ENCODE results near the gene CHPF2.

The CHPF2 gene
- total RNA-seq = 171 to 182 reads per million in 2 donors

GRCh38 chr7:151232091-151232916 lies at the start of gene CHPF2:
Gene CHPF2, plus strand, starts transcription at chr7:151232483. Its CDS starts 1,529 bp downstream, at chr7:151234012.
- DNase-seq = peak; percentile 84

- no peak for DNase-seq
These were observed 46.3 kb upstream of the CHPF2 start for GRCh38 chr7:151185762-151186639.

DNA sequence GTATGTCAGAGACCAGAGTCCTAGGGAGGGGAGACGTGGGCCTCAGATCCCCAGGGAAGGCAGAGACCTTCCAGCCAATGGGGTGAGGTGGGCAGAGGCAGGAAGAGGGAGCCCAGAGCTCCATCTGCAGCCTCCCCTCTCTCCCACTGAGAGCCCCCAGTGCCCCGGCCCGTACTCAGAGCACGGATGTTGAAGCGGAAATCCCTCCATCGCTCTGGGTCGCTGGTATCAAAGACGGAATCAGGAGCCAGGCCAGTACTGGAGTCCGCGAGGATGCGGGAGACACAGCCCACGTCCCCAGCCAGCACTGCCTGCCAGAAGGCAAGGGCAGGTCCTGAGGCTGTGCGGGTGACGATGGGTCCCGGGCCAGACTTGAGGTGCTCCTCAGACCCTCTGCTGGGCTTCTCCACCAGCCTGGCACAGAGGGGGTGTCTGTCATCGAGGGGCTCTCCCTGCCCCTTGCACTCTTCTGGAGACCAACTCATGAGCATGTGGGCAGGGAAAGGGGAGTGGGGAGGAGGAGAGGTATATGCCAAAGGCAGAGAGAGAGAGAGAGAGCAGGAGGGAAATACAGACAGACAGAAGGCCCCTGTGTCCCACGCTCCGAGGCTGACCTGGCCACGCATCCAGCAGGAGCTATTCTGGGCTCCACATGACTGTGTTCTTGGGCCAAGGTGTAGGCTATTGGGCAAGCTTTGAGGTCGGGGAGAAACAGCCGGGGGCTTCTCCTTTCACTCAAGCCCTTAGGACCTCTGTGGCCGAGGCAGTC lies 45.5 kb upstream of the CHPF2 start, which contains the start of gene ASB10:
Gene ASB10 (minus strand): TSS at position 611 of the 769 bp plus-strand sequence. CDS start 120 bp downstream, at position 491.
- DNase-seq = no peak

- no peak for DNase-seq
These were observed 44.7 kb upstream of the CHPF2 start for GRCh38 chr7:151187409-151188251.

DNA sequence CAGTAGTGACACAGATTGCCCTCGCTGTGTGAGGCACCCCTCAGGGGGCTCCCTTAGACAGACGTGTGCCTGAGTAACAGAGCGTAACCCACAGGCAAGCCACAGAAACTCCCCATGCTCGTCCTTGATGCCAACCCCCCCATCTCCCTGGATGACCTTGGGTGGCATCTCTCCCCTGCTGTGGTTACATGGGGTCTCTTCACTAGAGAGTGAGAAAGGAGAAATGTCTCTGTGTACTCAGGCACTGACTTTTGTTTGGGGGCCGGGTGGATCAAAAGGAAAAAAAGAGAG lies 44.1 kb upstream of the CHPF2 start:
- DNase-seq = no peak

GRCh38 chr7:151189038-151189437 lies 43.2 kb upstream of the CHPF2 start:
- no peak for DNase-seq

DNA sequence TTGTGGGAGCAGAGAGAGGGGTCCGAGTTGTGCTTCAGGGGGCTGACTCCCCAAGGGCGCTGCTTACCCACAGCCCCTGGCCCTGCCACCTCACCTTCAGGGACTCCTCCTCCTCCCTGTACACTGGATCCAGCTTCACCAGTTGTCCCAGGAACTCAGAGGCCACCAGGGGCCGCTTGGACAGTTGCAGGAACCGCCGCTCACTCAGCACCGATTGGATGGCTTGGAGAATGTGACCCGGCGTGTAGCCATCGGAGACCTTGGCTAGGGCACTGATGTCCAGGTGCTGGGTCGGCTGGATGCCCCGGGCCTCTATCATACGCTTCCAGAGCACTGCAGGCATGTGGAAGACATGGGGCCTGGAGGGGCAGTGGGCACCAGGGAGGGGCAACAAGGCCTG lies 40.7 kb upstream of the CHPF2 start:
- DNase-seq = no peak

- no peak for DNase-seq
These were observed 40.2 kb upstream of the CHPF2 start for GRCh38 chr7:151192002-151192539.

DNA sequence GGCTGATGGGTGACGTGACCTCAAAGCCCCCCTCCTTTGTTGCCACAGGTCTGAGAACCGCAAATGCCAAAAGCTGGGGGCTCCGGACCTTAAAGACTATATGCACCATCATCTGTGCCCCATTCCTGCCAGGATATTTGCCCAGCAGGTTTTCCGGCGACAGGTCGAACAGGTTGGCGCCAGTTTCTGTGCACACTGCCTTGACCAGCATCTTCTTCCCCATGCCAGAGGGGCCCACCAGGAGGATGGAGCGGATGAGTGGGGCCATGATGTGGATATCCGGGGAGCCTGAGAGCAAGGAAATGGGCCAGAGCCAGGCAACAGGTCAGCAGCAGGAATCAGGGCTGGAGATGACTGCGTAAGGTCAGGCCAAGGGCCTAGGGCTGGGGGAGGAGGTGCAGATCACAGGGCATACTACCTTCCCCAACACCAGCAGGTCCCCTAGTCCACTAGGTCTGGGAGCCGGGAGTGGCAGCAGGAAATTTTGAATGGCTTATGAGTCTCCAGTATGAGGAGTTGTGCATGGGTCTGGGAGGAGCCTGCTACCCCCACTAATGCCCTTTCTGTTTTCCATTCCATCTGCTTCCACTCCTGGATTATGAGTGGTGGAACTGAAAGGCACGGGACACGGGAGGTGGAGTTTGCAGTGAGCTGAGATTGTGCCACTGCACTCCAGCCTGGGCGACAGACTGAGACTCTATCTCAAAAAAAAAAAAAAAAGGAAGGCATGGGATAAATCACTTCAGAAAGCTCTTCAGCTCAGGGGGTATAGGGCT lies 38.9 kb upstream of the CHPF2 start:
- DNase-seq = no peak

DNA sequence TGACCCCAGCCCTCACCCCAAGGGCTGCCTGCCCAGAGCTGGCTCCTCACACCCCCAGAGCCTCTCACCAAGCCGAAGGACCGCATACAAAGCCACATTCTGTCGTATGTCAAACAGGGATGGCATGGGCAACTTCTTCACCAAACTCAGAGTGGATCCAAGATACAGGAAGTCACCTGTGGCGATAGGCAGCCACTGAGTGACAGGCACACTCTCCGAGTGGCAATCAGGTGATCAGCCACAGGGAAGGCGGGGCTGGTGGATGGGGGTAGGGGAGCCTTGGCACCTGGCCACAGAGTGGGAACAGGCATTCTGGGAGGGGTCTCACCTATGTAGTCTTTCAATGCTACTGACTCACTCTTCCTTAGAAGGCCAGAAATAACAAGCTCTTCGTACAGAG lies 38.1 kb upstream of the CHPF2 start:
- DNase-seq = no peak

DNA sequence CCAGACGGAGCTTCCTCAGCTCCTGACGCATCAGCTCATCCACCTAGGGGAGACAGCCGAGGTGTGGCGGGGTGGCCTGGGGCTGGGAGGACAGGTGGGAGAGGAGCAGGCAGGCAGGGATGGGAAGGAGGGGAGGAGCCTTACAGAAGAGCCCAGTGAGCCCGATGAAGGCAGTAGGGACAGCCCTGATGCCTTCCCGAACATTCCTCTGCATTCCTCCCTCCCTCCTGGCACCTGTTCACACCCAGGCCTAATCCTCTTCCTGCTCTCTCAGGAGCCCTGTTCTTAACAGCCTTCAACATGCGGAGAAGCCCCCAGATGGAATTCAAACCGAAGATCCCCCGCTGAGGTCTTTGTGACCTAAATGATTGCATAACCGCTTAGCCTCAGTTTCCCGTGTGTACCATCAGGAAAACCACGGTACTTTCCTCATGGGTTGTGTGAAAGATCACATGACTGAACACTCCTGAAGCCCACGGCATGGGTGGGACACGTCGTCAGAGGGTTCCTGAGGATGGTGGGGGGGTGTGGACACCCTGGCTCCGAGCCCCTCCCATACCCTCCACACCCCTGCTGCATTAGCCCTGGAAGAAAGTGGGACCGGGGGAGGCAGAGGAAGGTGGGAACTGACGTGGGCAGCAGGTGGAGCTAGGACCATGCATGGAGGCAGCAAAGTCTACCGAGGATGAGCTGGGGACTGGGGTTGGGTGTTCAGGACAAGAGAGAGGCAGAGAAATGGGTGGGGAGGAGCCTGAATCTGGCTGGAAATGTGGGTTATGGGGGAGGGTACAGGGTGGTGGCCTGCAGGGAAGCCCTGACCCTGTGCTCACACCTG lies 36.5 kb upstream of the CHPF2 start:
- no peak for DNase-seq

DNA sequence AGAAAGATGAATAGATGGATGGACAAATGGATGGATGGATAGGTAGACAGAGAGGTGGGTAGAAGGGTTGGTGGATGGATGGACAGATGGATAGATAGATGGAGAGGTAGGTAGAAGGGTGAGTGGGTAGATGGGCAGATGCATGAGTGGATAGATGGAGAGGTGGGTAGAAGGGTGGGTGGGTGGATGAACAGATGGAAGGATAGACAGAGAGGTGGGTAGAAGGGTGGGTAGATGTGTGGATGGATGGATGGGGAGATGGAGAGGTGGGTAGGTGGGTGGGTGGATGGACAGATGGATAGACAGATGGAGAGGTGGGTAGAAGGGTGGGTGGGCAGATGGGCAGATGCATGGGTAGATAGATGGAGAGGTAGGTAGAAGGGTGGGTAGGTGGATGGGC lies 34.4 kb upstream of the CHPF2 start:
- no peak for DNase-seq

- no peak for DNase-seq
These were observed 33.1 kb upstream of the CHPF2 start for GRCh38 chr7:151198945-151199848.

GRCh38 chr7:151201344-151201743 lies 30.9 kb upstream of the CHPF2 start:
- DNase-seq = no peak

GRCh38 chr7:151201751-151202150 lies 30.5 kb upstream of the CHPF2 start:
- no peak for DNase-seq

DNA sequence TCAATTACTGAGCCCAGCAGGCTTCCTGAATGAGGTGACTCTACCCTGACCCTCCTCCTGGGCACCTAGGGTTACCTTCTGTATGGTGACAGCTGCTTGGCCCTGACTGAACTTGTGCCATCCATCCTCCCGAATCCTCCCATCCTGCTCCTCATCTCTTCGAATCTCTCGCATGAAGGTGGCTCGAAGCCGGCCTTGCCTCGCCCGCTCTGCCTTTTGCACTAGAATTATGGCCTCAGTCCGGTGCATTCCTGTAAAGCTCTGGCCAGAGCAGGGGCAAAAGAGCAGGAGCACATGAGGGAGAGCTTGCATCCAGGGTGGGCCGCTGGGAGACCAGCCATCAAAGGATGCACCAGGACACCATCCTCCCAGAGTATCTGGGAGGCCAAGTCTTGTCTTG lies 29.4 kb upstream of the CHPF2 start:
- no peak for DNase-seq

DNA sequence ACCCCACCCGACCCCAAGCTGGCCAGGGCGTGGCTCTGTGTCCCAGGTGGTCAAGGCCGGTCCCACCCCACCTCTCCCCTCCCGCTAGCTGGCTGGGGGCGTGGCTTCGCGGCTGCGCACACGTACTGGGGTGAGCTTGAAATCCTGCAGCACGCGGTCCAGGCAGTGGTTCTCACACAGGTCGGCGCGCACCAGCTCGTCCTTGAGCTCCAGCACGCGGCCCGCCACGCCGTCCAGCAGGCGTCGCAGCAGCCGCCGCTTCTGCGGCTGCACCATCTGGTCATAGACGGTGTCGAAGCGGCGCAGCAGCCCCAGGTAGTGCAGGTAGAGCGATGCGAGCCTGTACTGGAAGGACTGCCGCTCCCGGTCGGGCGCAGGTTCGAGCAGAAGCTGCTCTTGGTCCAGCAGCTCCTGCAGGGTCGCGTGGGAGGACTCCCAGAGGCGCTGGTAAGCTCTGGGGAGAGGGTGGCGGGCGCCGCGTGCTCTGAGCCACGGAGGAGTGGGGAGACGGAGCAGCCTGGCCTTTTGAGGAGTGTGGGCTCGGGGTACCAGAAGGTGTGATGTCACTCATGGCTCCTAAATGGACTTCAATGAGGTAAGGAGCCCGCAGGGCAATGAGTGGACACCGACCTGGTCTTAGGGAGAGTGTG lies 27.8 kb upstream of the CHPF2 start:
- no peak for DNase-seq

GRCh38 chr7:151205730-151206129 lies 26.6 kb upstream of the CHPF2 start:
- no peak for DNase-seq
